ENCODE data around the gene FRMD5.

The FRMD5 gene

GRCh38 chr15:43896543-43896942 is 298.5 kb downstream of the FRMD5 start:
- TF ChIP-seq, protein P1, sequence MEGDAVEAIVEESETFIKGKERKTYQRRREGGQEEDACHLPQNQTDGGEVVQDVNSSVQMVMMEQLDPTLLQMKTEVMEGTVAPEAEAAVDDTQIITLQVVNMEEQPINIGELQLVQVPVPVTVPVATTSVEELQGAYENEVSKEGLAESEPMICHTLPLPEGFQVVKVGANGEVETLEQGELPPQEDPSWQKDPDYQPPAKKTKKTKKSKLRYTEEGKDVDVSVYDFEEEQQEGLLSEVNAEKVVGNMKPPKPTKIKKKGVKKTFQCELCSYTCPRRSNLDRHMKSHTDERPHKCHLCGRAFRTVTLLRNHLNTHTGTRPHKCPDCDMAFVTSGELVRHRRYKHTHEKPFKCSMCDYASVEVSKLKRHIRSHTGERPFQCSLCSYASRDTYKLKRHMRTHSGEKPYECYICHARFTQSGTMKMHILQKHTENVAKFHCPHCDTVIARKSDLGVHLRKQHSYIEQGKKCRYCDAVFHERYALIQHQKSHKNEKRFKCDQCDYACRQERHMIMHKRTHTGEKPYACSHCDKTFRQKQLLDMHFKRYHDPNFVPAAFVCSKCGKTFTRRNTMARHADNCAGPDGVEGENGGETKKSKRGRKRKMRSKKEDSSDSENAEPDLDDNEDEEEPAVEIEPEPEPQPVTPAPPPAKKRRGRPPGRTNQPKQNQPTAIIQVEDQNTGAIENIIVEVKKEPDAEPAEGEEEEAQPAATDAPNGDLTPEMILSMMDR (IDR thresholded peaks at IDR 0.05; ENCODE audit: borderline replicate concordance, insufficient read depth, low read depth, low read length) = no peak
- no peak overlapping the region for H3K4me3 ChIP-seq (ENCODE audit: low read depth, low read length)

DNA sequence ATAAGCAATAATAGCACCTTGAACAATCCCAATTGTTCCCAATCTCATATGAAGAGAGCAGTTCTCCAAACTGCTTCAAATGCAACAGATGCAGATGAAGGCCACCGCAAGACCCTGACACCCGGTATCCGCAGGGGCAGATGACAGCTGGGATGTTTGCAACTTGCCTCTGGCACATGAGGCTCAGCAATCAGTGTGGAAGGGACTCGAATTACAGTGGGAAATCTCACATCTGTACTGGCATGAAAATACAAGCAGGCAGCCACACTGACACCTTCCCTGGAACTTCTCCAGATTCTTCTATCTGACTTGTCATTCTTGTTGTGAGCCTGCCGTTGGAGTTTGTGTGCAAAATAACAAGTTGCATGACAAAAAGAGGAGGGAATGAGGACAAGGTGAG is 299.5 kb downstream of the FRMD5 start:
- no peak overlapping the region for H3K4me3 ChIP-seq (ENCODE audit: low read depth, low read length)
- TF ChIP-seq, protein P1 (IDR thresholded peaks at IDR 0.05; ENCODE audit: borderline replicate concordance, insufficient read depth, low read depth, low read length) = no peak

- TF ChIP-seq, protein P1 (IDR thresholded peaks at IDR 0.05; ENCODE audit: borderline replicate concordance, insufficient read depth, low read depth, low read length) = no peak
- no peak overlapping the region for H3K4me3 ChIP-seq (ENCODE audit: low read depth, low read length)
Observed at GRCh38 chr15:43893956-43894355, 301.1 kb downstream of the FRMD5 start.

DNA sequence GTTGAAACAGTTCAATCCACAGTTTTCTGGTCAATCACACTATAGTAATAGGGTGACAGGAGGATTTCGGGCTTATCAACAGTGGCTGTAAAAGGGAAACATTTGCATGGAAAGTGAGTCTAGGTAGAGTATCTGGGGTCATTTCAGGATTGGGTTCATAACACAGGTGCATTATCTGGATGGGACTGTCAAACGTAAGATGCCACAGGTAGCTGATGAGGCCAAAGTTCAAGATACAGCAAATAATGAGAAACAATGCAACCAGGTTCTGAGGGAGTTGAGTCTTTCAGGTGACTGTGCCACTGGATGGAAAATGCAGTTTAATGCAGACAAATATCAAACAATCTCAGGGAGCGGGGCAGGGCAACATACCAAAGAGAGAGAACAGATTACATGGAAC is 306.0 kb downstream of the FRMD5 start:
- H3K4me3 ChIP-seq (ENCODE audit: low read depth, low read length) = no peak overlapping the region
- TF ChIP-seq, protein P1 (IDR thresholded peaks at IDR 0.05; ENCODE audit: borderline replicate concordance, insufficient read depth, low read depth, low read length) = no peak

DNA sequence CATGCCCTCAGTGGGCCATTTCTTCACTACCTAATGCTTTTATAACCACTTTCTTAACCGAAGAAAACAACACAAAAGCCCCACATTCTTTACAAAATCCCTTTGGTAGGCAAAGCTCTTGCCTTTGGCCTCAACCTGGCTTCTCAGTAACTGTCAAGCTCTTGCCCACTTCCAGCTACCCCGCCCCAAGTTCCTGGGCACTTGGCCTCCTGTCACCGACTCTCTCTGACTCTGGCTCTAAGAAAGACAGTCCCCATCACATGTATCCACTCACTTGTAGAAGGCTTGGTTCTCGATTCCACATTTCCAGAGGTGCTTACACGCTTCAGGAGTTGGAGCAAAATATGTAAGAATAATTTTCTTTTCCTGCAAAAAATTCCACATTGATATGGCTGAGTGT is 307.2 kb downstream of the FRMD5 start:
- H3K4me3 ChIP-seq (ENCODE audit: low read depth, low read length) = no peak overlapping the region
- TF ChIP-seq, protein P1 (IDR thresholded peaks at IDR 0.05; ENCODE audit: borderline replicate concordance, insufficient read depth, low read depth, low read length) = no peak

- H3K4me3 ChIP-seq (ENCODE audit: low read depth, low read length) = no peak overlapping the region
- TF ChIP-seq, protein P1 (IDR thresholded peaks at IDR 0.05; ENCODE audit: borderline replicate concordance, insufficient read depth, low read depth, low read length) = no peak
Observed at GRCh38 chr15:43886558-43886957, 308.5 kb downstream of the FRMD5 start.

DNA sequence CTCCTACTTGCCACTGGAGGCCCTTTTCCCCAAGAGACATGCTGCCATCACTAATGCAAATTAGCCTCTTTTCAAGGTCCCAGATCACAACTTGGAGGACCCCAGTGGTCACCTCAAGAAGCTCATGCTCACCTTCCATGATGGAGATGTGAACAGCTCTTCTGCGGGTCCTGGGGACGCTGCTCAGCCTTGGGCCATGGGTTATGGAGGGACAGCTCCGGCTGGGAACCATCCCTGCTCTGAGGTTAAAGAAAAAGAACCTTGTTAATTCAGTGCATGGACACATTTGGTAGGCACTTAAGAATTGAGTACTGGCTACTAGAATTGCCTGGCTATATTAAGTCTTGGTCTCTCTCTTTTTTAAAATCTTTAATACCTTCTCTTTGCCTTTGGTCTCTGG is 311.5 kb downstream of the FRMD5 start:
- no peak overlapping the region for H3K4me3 ChIP-seq (ENCODE audit: low read depth, low read length)

More for the DNA sequence above, 311.5 kb downstream of the FRMD5 start:
- TF ChIP-seq, protein P1 (IDR thresholded peaks at IDR 0.05; ENCODE audit: borderline replicate concordance, insufficient read depth, low read depth, low read length) = no peak
